Activated CD4-positive, alpha-beta T cell treated with anti-CD3 and anti-CD28 coated beads for 24 hours (primary cell): Measurements from ENCODE around the gene NHERF2.

Source experiments
- DNase-seq, 2 donors: peaks; one replicate each; pipeline ENCODE4 v3.0.0-alpha.2; 2020; ENCODE audit warnings: low read depth in 2 of 2

NHERF2 gene

GRCh38 chr16:2026461-2027023, at the start of gene NHERF2:
NHERF2 (plus strand) TSS chr16:2026902; CDS start chr16:2027006, 104 bp downstream.
- DNase-seq = no peak

GRCh38 chr16:1976951-1977874, 49.5 kb upstream of the NHERF2 start:
- DNase-seq = no peak

DNA sequence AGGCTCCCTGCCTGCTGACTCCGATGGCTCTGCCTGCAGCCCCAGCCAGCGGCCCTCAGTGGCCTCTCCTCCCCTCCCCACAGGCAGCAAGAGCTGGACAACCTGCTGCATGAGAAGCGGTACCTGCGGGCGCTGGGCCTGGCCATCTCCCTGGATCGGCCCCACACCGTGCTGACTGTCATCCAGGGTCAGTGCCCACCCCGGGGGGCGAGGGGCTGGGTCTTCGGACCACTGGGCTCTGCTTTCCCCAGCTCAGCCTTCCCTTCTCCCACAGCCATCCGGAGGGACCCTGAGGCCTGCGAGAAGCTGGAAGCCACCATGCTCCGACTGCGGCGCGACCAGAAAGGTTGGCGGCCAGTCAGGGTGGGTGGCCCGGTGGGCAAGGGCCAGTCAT, 48.8 kb upstream of the NHERF2 start:
- no peak for DNase-seq

GRCh38 chr16:1978476-1979120, 48.1 kb upstream of the NHERF2 start:
- no peak for DNase-seq

DNA sequence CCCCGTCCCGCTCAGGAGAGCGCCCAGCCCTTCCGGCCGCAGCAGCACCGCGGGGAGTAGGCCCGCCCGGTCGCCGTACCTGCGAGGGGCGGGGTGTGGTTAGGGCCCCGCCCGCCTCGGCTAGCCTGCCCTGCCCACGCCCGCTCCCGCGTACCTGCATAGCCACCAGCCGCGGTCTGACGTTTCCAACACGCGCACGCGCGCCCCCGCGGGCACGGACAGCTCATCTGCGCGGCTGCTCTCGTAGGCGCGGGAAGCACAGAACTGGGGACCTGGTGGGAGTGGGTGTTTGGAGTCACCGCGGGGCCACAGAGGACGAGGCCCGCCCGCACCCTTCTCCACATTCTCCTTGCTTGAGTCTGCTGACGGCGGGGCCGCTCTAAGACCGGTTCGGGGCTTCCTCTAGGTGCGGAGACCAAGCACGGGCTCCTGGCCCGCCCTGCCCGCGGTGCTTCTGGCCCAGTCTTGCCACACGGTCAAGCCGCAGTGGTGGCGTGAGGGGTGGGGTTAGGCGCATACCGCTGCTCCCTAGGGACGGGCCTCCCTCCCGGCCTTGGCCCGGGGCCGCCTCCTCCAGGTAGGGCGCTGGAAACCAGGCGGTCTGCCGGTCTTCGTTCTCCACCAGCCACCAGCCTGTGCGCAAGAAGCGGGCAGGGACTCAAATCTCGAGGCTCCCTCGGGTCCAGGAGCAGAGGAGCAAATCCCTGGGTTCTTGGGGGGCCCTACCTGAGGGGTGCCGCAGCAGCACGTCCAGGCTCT, 47.3 kb upstream of the NHERF2 start:
- DNase-seq = no peak

DNA sequence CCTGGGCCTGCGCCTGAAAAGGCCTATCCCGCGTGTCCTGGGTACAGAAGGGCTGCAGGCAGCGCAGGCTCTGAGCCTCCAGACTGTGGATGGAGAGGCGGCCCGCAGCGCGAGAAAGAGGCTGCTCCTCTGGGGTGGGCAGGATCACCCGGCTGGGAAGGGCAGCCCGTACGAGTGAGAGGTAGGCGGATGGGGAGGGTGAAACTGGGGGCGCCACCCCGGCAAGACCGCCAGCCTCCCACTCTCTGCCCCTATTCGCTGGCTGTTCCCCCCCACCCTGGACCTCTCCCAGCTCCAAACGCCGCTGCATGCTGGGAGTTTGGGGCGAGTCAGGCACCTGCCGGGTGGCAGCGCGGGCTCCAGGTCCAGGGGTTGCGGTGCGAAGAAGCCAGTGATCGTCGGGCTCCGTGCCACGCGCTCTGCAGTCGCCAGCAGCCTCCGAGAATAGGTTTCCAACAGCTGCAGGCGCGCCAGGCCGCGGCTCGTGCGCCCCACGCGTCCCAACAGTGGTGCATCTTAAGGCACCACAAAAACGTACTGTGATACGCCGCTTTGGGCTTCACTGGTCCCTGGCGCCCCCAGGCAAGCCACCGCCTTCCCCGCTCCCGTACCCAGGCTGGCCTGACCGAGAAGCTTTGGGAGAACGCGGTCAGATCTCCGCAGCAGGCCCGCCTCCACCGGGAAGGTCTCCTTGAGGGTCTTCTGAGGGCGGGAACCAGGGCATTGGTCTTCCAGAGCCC, 46.5 kb upstream of the NHERF2 start:
- no peak for DNase-seq

- DNase-seq = no peak
Measured at GRCh38 chr16:1980770-1981087, 46.0 kb upstream of the NHERF2 start.

DNA sequence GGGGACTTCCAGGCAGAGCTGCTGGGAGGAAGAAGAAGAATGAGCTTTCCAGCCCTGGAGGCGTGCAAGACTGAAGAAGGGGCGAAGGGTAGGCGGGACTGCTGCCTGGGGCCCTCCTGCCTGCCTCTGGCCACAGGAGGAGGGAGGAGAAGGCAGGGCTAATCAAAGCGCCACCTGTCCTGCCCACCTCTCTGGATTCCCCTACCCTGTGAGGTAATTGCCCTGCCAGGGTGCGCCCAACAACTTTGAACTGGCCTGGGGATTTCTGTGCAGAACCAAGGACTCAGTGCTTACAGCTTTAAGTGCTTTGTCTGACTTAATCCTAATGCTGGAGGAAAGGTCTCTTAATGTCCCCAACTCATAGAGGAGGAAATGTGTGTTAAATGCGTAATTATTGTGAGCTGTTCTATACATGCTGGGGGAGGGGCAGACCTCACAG, 45.3 kb upstream of the NHERF2 start, which contains the start of gene NOXO1:
Gene NOXO1, minus strand, starts transcription at position 72 of the 439 bp plus-strand sequence. CDS start 290 bp downstream, outside the sequence.
- DNase-seq = no peak

DNA sequence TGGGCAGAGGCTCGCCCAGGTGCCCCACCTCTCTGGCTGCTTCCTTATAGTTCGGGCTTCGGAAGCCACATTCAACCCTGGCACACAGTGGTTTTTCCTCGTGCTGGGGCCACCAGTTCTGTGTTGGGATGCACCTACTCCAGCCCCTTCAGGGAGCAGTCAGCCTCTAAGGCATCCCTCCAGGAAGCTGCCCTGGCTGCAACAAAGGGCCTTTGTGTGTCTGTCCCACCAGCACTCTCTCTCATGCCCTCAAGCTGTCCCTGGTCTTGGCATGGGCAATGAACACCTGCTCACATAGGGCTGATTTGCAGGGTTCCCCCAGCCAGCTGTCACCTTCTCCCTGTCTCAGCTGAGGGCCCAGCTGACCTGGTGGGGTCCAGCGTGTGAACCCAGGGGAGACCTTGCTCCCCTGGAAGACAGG, 44.7 kb upstream of the NHERF2 start:
- DNase-seq = no peak

GRCh38 chr16:1982991-1983543, 43.6 kb upstream of the NHERF2 start:
- DNase-seq = no peak

- DNase-seq = peak in 1 of 2 donors; percentile 74
Measured at GRCh38 chr16:1983544-1984346, 43.0 kb upstream of the NHERF2 start, which contains the start of gene GFER. GFER (plus strand) TSS chr16:1984193; CDS start chr16:1984219, 26 bp downstream.

GRCh38 chr16:1984347-1985225, 42.1 kb upstream of the NHERF2 start:
- no peak for DNase-seq

GRCh38 chr16:1985466-1986150, 41.1 kb upstream of the NHERF2 start:
- no peak for DNase-seq

DNA sequence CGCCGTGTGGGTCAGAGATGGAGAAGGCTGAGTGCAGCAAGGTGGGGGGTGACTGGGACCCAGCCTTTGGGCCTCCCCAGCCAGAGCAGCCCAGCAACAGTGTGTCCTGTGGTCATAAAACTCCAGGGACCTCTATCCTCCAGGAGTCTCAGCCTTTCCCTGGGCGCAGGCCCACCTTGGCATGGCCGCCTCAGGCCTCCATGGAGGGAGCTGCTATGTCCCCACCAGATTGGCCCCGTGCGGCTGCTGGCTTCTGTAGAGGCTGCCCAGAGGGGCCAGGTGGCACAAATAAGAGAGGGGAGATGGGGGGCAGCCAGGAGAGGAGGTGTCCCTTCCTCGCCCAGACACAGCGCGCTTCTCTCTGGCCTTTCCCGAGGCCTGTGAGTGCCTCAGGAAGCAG, 39.5 kb upstream of the NHERF2 start:
- DNase-seq = no peak

GRCh38 chr16:1989209-1990100, 37.2 kb upstream of the NHERF2 start, which contains the start of gene SYNGR3:
SYNGR3 (plus strand) TSS chr16:1989970; CDS start chr16:1990103, 133 bp downstream.
- DNase-seq = no peak

- DNase-seq = no peak
Measured at GRCh38 chr16:1990101-1990350, 36.7 kb upstream of the NHERF2 start.

DNA sequence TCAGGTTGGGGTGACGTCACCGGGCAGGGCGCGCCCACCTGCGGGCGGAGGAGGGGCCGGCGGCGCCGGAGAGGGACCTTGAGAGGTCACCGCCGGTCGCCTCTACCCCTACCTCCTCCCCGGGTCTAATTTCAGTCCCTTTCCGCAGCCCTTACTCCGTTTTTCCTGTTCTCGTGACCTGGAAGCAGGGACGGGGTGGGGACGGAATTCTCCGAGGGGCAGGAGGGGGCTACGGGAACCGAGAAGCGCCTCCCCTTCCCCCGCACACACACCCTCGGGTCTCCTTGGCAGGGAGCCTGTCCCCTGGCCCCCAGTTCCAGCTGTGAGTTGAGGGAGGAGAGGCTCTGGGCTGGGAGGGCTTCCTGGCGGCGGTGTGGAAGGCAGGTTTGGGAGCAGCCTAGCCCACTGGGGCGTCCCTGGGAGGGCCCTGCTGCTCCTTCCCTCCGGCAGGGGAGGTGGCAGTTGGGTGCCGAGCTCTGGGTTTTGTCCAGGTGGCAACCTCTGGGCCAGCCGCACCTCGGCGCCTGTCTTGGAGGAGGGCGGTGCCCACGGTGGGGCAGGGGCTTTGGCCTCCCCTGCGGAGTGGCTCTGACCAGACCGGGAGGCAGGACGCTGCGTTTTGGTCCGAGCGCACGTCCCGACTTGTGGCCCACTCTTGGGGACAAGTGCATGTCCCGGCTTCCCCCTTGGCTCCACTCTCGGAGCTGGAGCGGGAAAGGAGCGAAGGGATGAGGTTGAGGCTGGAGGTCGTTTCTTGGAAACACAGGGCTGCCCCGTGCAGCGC, 36.2 kb upstream of the NHERF2 start:
- no peak for DNase-seq
